ENCODE measurements around the gene CLDN7.

The CLDN7 gene

GRCh38 chr17:7262192-7262934, at the start of gene CLDN7:
CLDN7 (minus strand) TSS chr17:7262478; CDS start chr17:7262043, 435 bp downstream.
- no peak for DNase-seq

GRCh38 chr17:7311110-7311705, 48.9 kb upstream of the CLDN7 start:
- no peak for DNase-seq

GRCh38 chr17:7309628-7310027, 47.4 kb upstream of the CLDN7 start:
- no peak for DNase-seq

- peak; percentile 92 for DNase-seq
Observed at GRCh38 chr17:7308625-7309433, 46.6 kb upstream of the CLDN7 start.

GRCh38 chr17:7307686-7308624, 45.7 kb upstream of the CLDN7 start:
- DNase-seq: peak; percentile 69

GRCh38 chr17:7306911-7307685, 44.8 kb upstream of the CLDN7 start, which contains the start of gene EIF5A:
EIF5A (plus strand) TSS chr17:7307628; CDS start chr17:7309636, 2,008 bp downstream.
- peak; percentile 100 for DNase-seq

- DNase-seq: no peak
Observed at GRCh38 chr17:7304179-7304578, 41.9 kb upstream of the CLDN7 start.

- peak; percentile 93 for DNase-seq
Observed at GRCh38 chr17:7296189-7296861, 34.0 kb upstream of the CLDN7 start.

GRCh38 chr17:7295230-7296180, 33.2 kb upstream of the CLDN7 start:
- DNase-seq: no peak

- no peak for DNase-seq
Observed at GRCh38 chr17:7294614-7295153, 32.4 kb upstream of the CLDN7 start, which contains the start of gene YBX2. YBX2 (minus strand) TSS chr17:7294639; CDS start chr17:7294500, 139 bp downstream.

- no peak for DNase-seq
Observed at GRCh38 chr17:7293816-7294613, 31.7 kb upstream of the CLDN7 start.

- no peak for DNase-seq
Observed at GRCh38 chr17:7293159-7293558, 30.9 kb upstream of the CLDN7 start.

GRCh38 chr17:7292729-7293128, 30.5 kb upstream of the CLDN7 start:
- DNase-seq: no peak

- DNase-seq: no peak
Observed at GRCh38 chr17:7292194-7292593, 29.9 kb upstream of the CLDN7 start.

- no peak for DNase-seq
Observed at GRCh38 chr17:7290685-7291084, 28.4 kb upstream of the CLDN7 start.

- no peak for DNase-seq
Observed at GRCh38 chr17:7290166-7290565, 27.9 kb upstream of the CLDN7 start.

- no peak for DNase-seq
Observed at GRCh38 chr17:7289256-7290032, 27.2 kb upstream of the CLDN7 start.

- DNase-seq: no peak
Observed at GRCh38 chr17:7285679-7286078, 23.4 kb upstream of the CLDN7 start.

Data from suppressor macrophage treated with lipopolysaccharide for 4 hours (primary cell).